IgD-negative memory B cell (primary cell): ENCODE results near the gene CREBBP. TPM values are rescaled to one million over a fixed set of nuclear protein-coding genes. Genes with fewer than 3 reads are reported as not detected.
A peak's percentile ranks its signal among the peaks of the same experiment; 100 is the strongest.

Experiments used
- H3K27ac Mint-ChIP-seq, 3 donors: one replicate each; pipeline ENCODE4 v1.8.0; 2020 to 2022; ENCODE audit warnings: mild to moderate bottlenecking in 3 of 3, mixed read lengths in 3 of 3, moderate library complexity in 1 of 3
- H3K27me3 Mint-ChIP-seq: one replicate; pipeline ENCODE4 v1.8.0; 2021; ENCODE audit warnings: mixed read lengths
- H3K36me3 Mint-ChIP-seq: one replicate; pipeline ENCODE4 v1.8.0; 2020; ENCODE audit warnings: mild to moderate bottlenecking, mixed read lengths
- H3K4me1 Mint-ChIP-seq, 3 donors: one replicate each; pipeline ENCODE4 v1.8.0; 2020 to 2022; ENCODE audit warnings: mixed read lengths in 3 of 3, mild to moderate bottlenecking in 1 of 3
- H3K4me3 Mint-ChIP-seq, 4 donors: one replicate each; pipeline ENCODE4 v1.8.0; 2020 to 2022; ENCODE audit warnings: mild to moderate bottlenecking in 4 of 4, mixed read lengths in 4 of 4, moderate library complexity in 3 of 4
- H3K9me3 Mint-ChIP-seq, 3 donors: one replicate each; pipeline ENCODE4 v1.8.0; 2020 to 2021; ENCODE audit warnings: mixed read lengths in 3 of 3, mild to moderate bottlenecking in 1 of 3
- polyA plus RNA-seq: library from polyadenylated mRNA; unstranded; fragments of 300-500 nt; fragmentation: Illumina TruSeq; gene quantifications from one replicate; pipeline ENCODE4 v1.2.3, GENCODE V29; 2021

CREBBP gene
- polyA plus RNA-seq, 1 donor from 2014 or later: 18.5 TPM

GRCh38 chr16:3690980-3691720, 189.4 kb downstream of the CREBBP start:
- Mint-ChIP-seq H3K27me3 (no peaks in the 10 kb centered on the region), H3K4me1 (peaks cover 5 to 9% (median 6%) of the 10 kb centered on the region in 3 donors), H3K36me3 (peaks cover 1% of the 10 kb centered on the region), H3K4me3 (peak overlapping the region in 1 of 4 donors; percentile 19), H3K27ac (peak overlapping the region in 1 of 3 donors; percentile 13), H3K9me3 (no peaks in the 10 kb centered on the region)

GRCh38 chr16:3690470-3690928, 190.0 kb downstream of the CREBBP start:
- no peaks in the 10 kb centered on the region for H3K9me3 Mint-ChIP-seq
- peaks cover 5 to 7% (median 6%) of the 10 kb centered on the region in 3 donors for H3K4me1 Mint-ChIP-seq
- H3K27ac Mint-ChIP-seq: peak overlapping the region in 2 of 3 donors; percentile 5 to 13
- peaks cover 1% of the 10 kb centered on the region for H3K36me3 Mint-ChIP-seq
- H3K27me3 Mint-ChIP-seq: no peaks in the 10 kb centered on the region
- peak overlapping the region in 1 of 4 donors; percentile 19 for H3K4me3 Mint-ChIP-seq

GRCh38 chr16:3689731-3690130, 190.8 kb downstream of the CREBBP start:
- Mint-ChIP-seq H3K9me3 (no peaks in the 10 kb centered on the region), H3K4me1 (peaks cover 4 to 6% (median 6%) of the 10 kb centered on the region in 3 donors), H3K27ac (no peak overlapping the region), H3K36me3 (peaks cover 1% of the 10 kb centered on the region), H3K27me3 (no peaks in the 10 kb centered on the region), H3K4me3 (no peak overlapping the region)

- Mint-ChIP-seq H3K9me3 (no peaks in the 10 kb centered on the region), H3K27ac (no peak overlapping the region), H3K4me1 (peaks cover 4 to 6% (median 6%) of the 10 kb centered on the region in 3 donors), H3K4me3 (no peak overlapping the region), H3K27me3 (no peaks in the 10 kb centered on the region), H3K36me3 (peaks cover 1% of the 10 kb centered on the region)
These were observed 192.7 kb downstream of the CREBBP start for GRCh38 chr16:3687792-3688191.

GRCh38 chr16:3687021-3687420, 193.5 kb downstream of the CREBBP start:
- no peaks in the 10 kb centered on the region for H3K27me3 Mint-ChIP-seq
- H3K4me1 Mint-ChIP-seq: peaks cover 4 to 6% (median 6%) of the 10 kb centered on the region in 3 donors
- peaks cover 2% of the 10 kb centered on the region for H3K36me3 Mint-ChIP-seq
- H3K9me3 Mint-ChIP-seq: no peaks in the 10 kb centered on the region
- H3K4me3 Mint-ChIP-seq: no peak overlapping the region
- H3K27ac Mint-ChIP-seq: peak overlapping the region in 1 of 3 donors; percentile 93

- Mint-ChIP-seq H3K9me3 (no peaks in the 10 kb centered on the region), H3K27ac (no peak overlapping the region), H3K27me3 (no peaks in the 10 kb centered on the region), H3K4me1 (no peaks in the 10 kb centered on the region), H3K4me3 (no peak overlapping the region), H3K36me3 (peaks cover 3% of the 10 kb centered on the region)
These were observed 199.3 kb downstream of the CREBBP start for GRCh38 chr16:3681206-3681605.

GRCh38 chr16:3677994-3678393, 202.5 kb downstream of the CREBBP start:
- H3K27ac Mint-ChIP-seq: no peak overlapping the region
- no peak overlapping the region for H3K4me3 Mint-ChIP-seq
- H3K9me3 Mint-ChIP-seq: no peaks in the 10 kb centered on the region
- no peaks in the 10 kb centered on the region for H3K4me1 Mint-ChIP-seq
- H3K27me3 Mint-ChIP-seq: no peaks in the 10 kb centered on the region
- H3K36me3 Mint-ChIP-seq: peaks cover 6% of the 10 kb centered on the region

- Mint-ChIP-seq H3K4me1 (peaks cover 0 to under 1% (median 0%) of the 10 kb centered on the region in 3 donors), H3K4me3 (no peak overlapping the region), H3K36me3 (peaks cover 2% of the 10 kb centered on the region), H3K27me3 (no peaks in the 10 kb centered on the region), H3K9me3 (no peaks in the 10 kb centered on the region), H3K27ac (no peak overlapping the region)
These were observed 204.8 kb downstream of the CREBBP start for GRCh38 chr16:3675601-3676130.

Other genes starting within 250 kb of the CREBBP start
- 12.4 TPM for gene DNASE1, start 226.0 kb downstream of the CREBBP start, polyA plus RNA-seq
- gene TRAP1, start 163.2 kb downstream of the CREBBP start, polyA plus RNA-seq: 62.7 TPM
- 0.21 TPM for gene ADCY9, start 235.7 kb upstream of the CREBBP start, polyA plus RNA-seq